ENCODE results near the gene SSC5D. TPM values are rescaled to one million over a fixed set of nuclear protein-coding genes. Genes with fewer than 3 reads are reported as not detected.

Gene SSC5D
- total RNA-seq, 1 experiment from 2014 or later, result 0.86 TPM

- H3K4me1 ChIP-seq, result peaks cover 16% of the 10 kb centered on the region
- intact Hi-C loops (cut with micrococcal nuclease; ENCODE audit: unreplicated experiment), result no loop called here
- no peaks in the 10 kb centered on the region for H3K9me3 ChIP-seq
- Mint-ChIP-seq H3K36me3 (ENCODE audit: insufficient read depth, unreplicated experiment) (peaks cover 4% of the 10 kb centered on the region), H3K27ac (ENCODE audit: unreplicated experiment) (no peak overlapping the region), H3K9me3 (ENCODE audit: unreplicated experiment) (peaks cover 18% of the 10 kb centered on the region), H3K4me1 (ENCODE audit: low read depth, unreplicated experiment) (peaks cover 8% of the 10 kb centered on the region), H3K27me3 (ENCODE audit: insufficient read depth, unreplicated experiment) (no peaks in the 10 kb centered on the region), H3K4me3 (ENCODE audit: unreplicated experiment) (no peak overlapping the region)
- no peak overlapping the region for H3K4me3 ChIP-seq (ENCODE audit: low read depth, low read length)
- DNase-seq, result no peak
- ChIA-PET POLR2A (no interaction called here), CTCF (no interaction called here)
- H3K27me3 ChIP-seq (replicated peaks; ENCODE audit: control insufficient read depth, insufficient read depth, low read length), result no peaks in the 10 kb centered on the region
- no peak for TF ChIP-seq CTCF (IDR thresholded peaks at IDR 0.05; ENCODE audit: insufficient read depth in 1 of 2, low read depth in 1 of 2, low read length in 1 of 2, severe bottlenecking in 1 of 2, unreplicated experiment in 1 of 2)
- H3K36me3 ChIP-seq (ENCODE audit: control insufficient read depth, insufficient read depth, low read length), result no peaks in the 10 kb centered on the region
- no TSS peak for BruUV-seq (replicated peaks)
Observed at GRCh38 chr19:55540619-55541018, 52.4 kb downstream of the SSC5D start.

GRCh38 chr19:55541091-55541490 lies 52.9 kb downstream of the SSC5D start:
- Mint-ChIP-seq H3K36me3 (ENCODE audit: insufficient read depth, unreplicated experiment) (peaks cover 4% of the 10 kb centered on the region), H3K9me3 (ENCODE audit: unreplicated experiment) (peaks cover 18% of the 10 kb centered on the region), H3K4me3 (ENCODE audit: unreplicated experiment) (no peak overlapping the region)

GRCh38 chr19:55542292-55542855 lies 54.1 kb downstream of the SSC5D start:
- TF ChIP-seq CTCF (IDR thresholded peaks at IDR 0.05; ENCODE audit: insufficient read depth in 1 of 2, low read depth in 1 of 2, low read length in 1 of 2, severe bottlenecking in 1 of 2, unreplicated experiment in 1 of 2), result no peak
- Mint-ChIP-seq H3K4me3 (ENCODE audit: unreplicated experiment) (no peak overlapping the region), H3K9me3 (ENCODE audit: unreplicated experiment) (peaks cover 18% of the 10 kb centered on the region), H3K4me1 (ENCODE audit: low read depth, unreplicated experiment) (peaks cover 18% of the 10 kb centered on the region), H3K27me3 (ENCODE audit: insufficient read depth, unreplicated experiment) (no peaks in the 10 kb centered on the region), H3K36me3 (ENCODE audit: insufficient read depth, unreplicated experiment) (peaks cover 4% of the 10 kb centered on the region), H3K27ac (ENCODE audit: unreplicated experiment) (no peak overlapping the region)
- Histone ChIP-seq H3K4me3 (ENCODE audit: low read depth, low read length) (no peak overlapping the region), H3K27me3 (replicated peaks; ENCODE audit: control insufficient read depth, insufficient read depth, low read length) (no peaks in the 10 kb centered on the region), H3K36me3 (ENCODE audit: control insufficient read depth, insufficient read depth, low read length) (no peaks in the 10 kb centered on the region), H3K4me1 (peaks cover 21% of the 10 kb centered on the region), H3K9me3 (no peaks in the 10 kb centered on the region)
- no peak for DNase-seq
- intact Hi-C loops (cut with micrococcal nuclease; ENCODE audit: unreplicated experiment), result no loop called here
- CTCF ChIA-PET, result no interaction called here
- BruUV-seq (replicated peaks), result no TSS peak
- POLR2A ChIA-PET, result no interaction called here

More at GRCh38 chr19:55541091-55541490, 52.9 kb downstream of the SSC5D start:
- H3K27me3 ChIP-seq (replicated peaks; ENCODE audit: control insufficient read depth, insufficient read depth, low read length), result no peaks in the 10 kb centered on the region
- POLR2A ChIA-PET, result no interaction called here
- intact Hi-C loops (cut with micrococcal nuclease; ENCODE audit: unreplicated experiment), result no loop called here
- Mint-ChIP-seq H3K4me1 (ENCODE audit: low read depth, unreplicated experiment) (peaks cover 13% of the 10 kb centered on the region), H3K27ac (ENCODE audit: unreplicated experiment) (no peak overlapping the region), H3K27me3 (ENCODE audit: insufficient read depth, unreplicated experiment) (no peaks in the 10 kb centered on the region)
- TF ChIP-seq CTCF (IDR thresholded peaks at IDR 0.05; ENCODE audit: insufficient read depth in 1 of 2, low read depth in 1 of 2, low read length in 1 of 2, severe bottlenecking in 1 of 2, unreplicated experiment in 1 of 2), result no peak
- H3K36me3 ChIP-seq (ENCODE audit: control insufficient read depth, insufficient read depth, low read length), result no peaks in the 10 kb centered on the region
- DNase-seq, result no peak
- CTCF ChIA-PET, result no interaction called here
- H3K4me3 ChIP-seq (ENCODE audit: low read depth, low read length), result no peak overlapping the region
- no peaks in the 10 kb centered on the region for H3K9me3 ChIP-seq
- no TSS peak for BruUV-seq (replicated peaks)
- H3K4me1 ChIP-seq, result peaks cover 20% of the 10 kb centered on the region
